Ramos (cell line): ENCODE measurements around the gene HK1.

Experiments used
- in situ Hi-C: fragments of 300-500 bp; cut with MboI; formaldehyde crosslinking; loops from one replicate; pipeline ENCODE4 v1.14.3; 2022; ENCODE audit warnings: low sequenced_read_pairs; ENCODE audit not compliant: unreplicated experiment

The HK1 gene

GRCh38 chr10:69278446-69278963, at the start of gene HK1:
TSS of gene HK1 (plus strand) at chr10:69278496.
- in situ Hi-C loops = no loop called here

GRCh38 chr10:69229616-69229916, 48.7 kb upstream of the HK1 start:
- in situ Hi-C loops = loop anchor here (25.0 kb wide), 1 partner anchor 408 kb away; the partner anchor contains the start of gene FAM241B

- in situ Hi-C loops = loop anchor here (5.0 to 25.0 kb wide), 2 partner anchors 172 to 407 kb away; partner anchors contain the start of gene FAM241B
These were observed 48.2 kb upstream of the HK1 start for GRCh38 chr10:69230128-69230527.

GRCh38 chr10:69232252-69232651, 46.0 kb upstream of the HK1 start:
- in situ Hi-C loops = loop anchor here (5.0 to 25.0 kb wide), 2 partner anchors 170 to 405 kb away; partner anchors contain the start of gene FAM241B

- in situ Hi-C loops = loop anchor here (5.0 to 25.0 kb wide), 2 partner anchors 169 to 404 kb away; partner anchors contain the start of gene FAM241B
These were observed 45.4 kb upstream of the HK1 start for GRCh38 chr10:69232736-69233480.

GRCh38 chr10:69234447-69234846, 43.8 kb upstream of the HK1 start:
- in situ Hi-C loops = loop anchor here (5.0 to 25.0 kb wide), 2 partner anchors 168 to 403 kb away; partner anchors contain the start of gene FAM241B

- in situ Hi-C loops = loop anchor here (25.0 kb wide), 1 partner anchor 400 kb away; the partner anchor contains the start of gene FAM241B
These were observed 40.7 kb upstream of the HK1 start for GRCh38 chr10:69237528-69238159.

- in situ Hi-C loops = loop anchor here (25.0 kb wide), 1 partner anchor 398 kb away; the partner anchor contains the start of gene FAM241B
These were observed 39.2 kb upstream of the HK1 start for GRCh38 chr10:69239136-69239535.

GRCh38 chr10:69239816-69240434, 38.4 kb upstream of the HK1 start:
- in situ Hi-C loops = loop anchor here (25.0 kb wide), 1 partner anchor 397 kb away; the partner anchor contains the start of gene FAM241B

- in situ Hi-C loops = loop anchor here (25.0 kb wide), 1 partner anchor 397 kb away; the partner anchor contains the start of gene FAM241B
These were observed 37.8 kb upstream of the HK1 start for GRCh38 chr10:69240455-69240854.

GRCh38 chr10:69241575-69241974, 36.7 kb upstream of the HK1 start:
- in situ Hi-C loops = loop anchor here (25.0 kb wide), 1 partner anchor 396 kb away; the partner anchor contains the start of gene FAM241B

GRCh38 chr10:69242040-69242851, 36.0 kb upstream of the HK1 start:
- in situ Hi-C loops = loop anchor here (25.0 kb wide), 1 partner anchor 395 kb away; the partner anchor contains the start of gene FAM241B

GRCh38 chr10:69242852-69243212, 35.5 kb upstream of the HK1 start:
- in situ Hi-C loops = loop anchor here (25.0 kb wide), 1 partner anchor 394 kb away; the partner anchor contains the start of gene FAM241B

GRCh38 chr10:69243817-69244216, 34.5 kb upstream of the HK1 start:
- in situ Hi-C loops = loop anchor here (25.0 kb wide), 1 partner anchor 393 kb away; the partner anchor contains the start of gene FAM241B

- in situ Hi-C loops = loop anchor here (25.0 kb wide), 1 partner anchor 391 kb away; the partner anchor contains the start of gene FAM241B
These were observed 32.3 kb upstream of the HK1 start for GRCh38 chr10:69246036-69246435.

GRCh38 chr10:69246581-69247312, 31.5 kb upstream of the HK1 start:
- in situ Hi-C loops = loop anchor here (25.0 kb wide), 1 partner anchor 391 kb away; the partner anchor contains the start of gene FAM241B

- in situ Hi-C loops = loop anchor here (25.0 kb wide), 1 partner anchor 390 kb away; the partner anchor contains the start of gene FAM241B
These were observed 31.0 kb upstream of the HK1 start for GRCh38 chr10:69247313-69247710.

- in situ Hi-C loops = loop anchor here (25.0 kb wide), 1 partner anchor 389 kb away; the partner anchor contains the start of gene FAM241B
These were observed 30.1 kb upstream of the HK1 start for GRCh38 chr10:69248117-69248730.
